DOHH2 (cell line): ENCODE data around the gene PHF23.
A peak's percentile ranks its signal among the peaks of the same experiment; 100 is the strongest.

Experiments
- H3F3A ChIP-seq: fragments of 200-600 bp; sonication (generic), shearing (Covaris generic); 2 replicates; pipeline ENCODE4 v1.6.0; 2016; ENCODE audit warnings: antibody characterized with exemption, mild to moderate bottlenecking; ENCODE audit not compliant: control insufficient read depth, insufficient read depth
- H3K27ac ChIP-seq: fragments of 200-600 bp; sonication (generic); 2 replicates; pipeline ENCODE4 v1.5.1; 2014; ENCODE audit warnings: low read depth, mild to moderate bottlenecking, low read length, moderate library complexity
- H3K27me3 ChIP-seq: fragments of 200-600 bp; sonication (generic); 2 replicates; pipeline ENCODE4 v1.6.1; 2014; ENCODE audit warnings: mild to moderate bottlenecking, low read length, mixed read lengths; ENCODE audit not compliant: control insufficient read depth
- H3K36me3 ChIP-seq: fragments of 200-600 bp; sonication (generic); 2 replicates; pipeline ENCODE4 v1.6.1; 2014; ENCODE audit warnings: mild to moderate bottlenecking, low read length, moderate library complexity, mixed read lengths; ENCODE audit not compliant: control insufficient read depth
- H3K4me1 ChIP-seq: fragments of 200-600 bp; sonication (generic); 2 replicates; pipeline ENCODE4 v1.6.1; 2014; ENCODE audit warnings: mild to moderate bottlenecking, low read length, mixed read lengths; ENCODE audit not compliant: control insufficient read depth
- H3K4me2 ChIP-seq: fragments of 200-600 bp; sonication (generic); 2 replicates; pipeline ENCODE4 v1.6.0; 2014; ENCODE audit warnings: mild to moderate bottlenecking, low read length, moderate library complexity
- H3K4me3 ChIP-seq: fragments of 200-600 bp; sonication (generic); 2 replicates; pipeline ENCODE4 v1.5.1; 2014; ENCODE audit warnings: mild to moderate bottlenecking, low read length, mixed read lengths
- H3K79me2 ChIP-seq: fragments of 200-600 bp; sonication (generic); 2 replicates; pipeline ENCODE4 v1.6.1; 2014; ENCODE audit warnings: mild to moderate bottlenecking, low read length, mixed read lengths; ENCODE audit not compliant: control insufficient read depth
- H3K9me2 ChIP-seq: fragments of 200-600 bp; sonication (generic); replicated peaks from 2 replicates; pipeline ENCODE4 v1.6.1; 2014; ENCODE audit warnings: mild to moderate bottlenecking, low read length, mixed read lengths; ENCODE audit not compliant: control insufficient read depth
- H3K9me3 ChIP-seq: fragments of 200-600 bp; sonication (generic); 2 replicates; pipeline ENCODE4 v1.6.1; 2014; ENCODE audit warnings: antibody characterized with exemption, low read length, mixed read lengths; ENCODE audit not compliant: control insufficient read depth, insufficient read depth
- H4K20me1 ChIP-seq: fragments of 200-600 bp; sonication (generic); 2 replicates; pipeline ENCODE4 v1.6.0; 2014; ENCODE audit warnings: low read depth, mild to moderate bottlenecking, antibody characterized with exemption, low read length, moderate library complexity; ENCODE audit not compliant: control insufficient read depth, insufficient read depth
- EZH2phosphoT487 ChIP-seq: fragments of 200-600 bp; sonication (generic); IDR thresholded peaks from 2 replicates; pipeline ENCODE4 v1.6.1; 2017; ENCODE audit warnings: borderline replicate concordance, mild to moderate bottlenecking, antibody characterized with exemption, low read length, moderate library complexity, mixed read lengths
- TF ChIP-seq, protein P1 (sequence below): fragments of 200-600 bp; sonication (generic); IDR thresholded peaks from one replicate; pipeline ENCODE4 v1.5.1; 2014; ENCODE audit warnings: antibody characterized with exemption, mild to moderate bottlenecking, low read depth, low read length; ENCODE audit not compliant: poor library complexity, severe bottlenecking

Gene PHF23

DNA sequence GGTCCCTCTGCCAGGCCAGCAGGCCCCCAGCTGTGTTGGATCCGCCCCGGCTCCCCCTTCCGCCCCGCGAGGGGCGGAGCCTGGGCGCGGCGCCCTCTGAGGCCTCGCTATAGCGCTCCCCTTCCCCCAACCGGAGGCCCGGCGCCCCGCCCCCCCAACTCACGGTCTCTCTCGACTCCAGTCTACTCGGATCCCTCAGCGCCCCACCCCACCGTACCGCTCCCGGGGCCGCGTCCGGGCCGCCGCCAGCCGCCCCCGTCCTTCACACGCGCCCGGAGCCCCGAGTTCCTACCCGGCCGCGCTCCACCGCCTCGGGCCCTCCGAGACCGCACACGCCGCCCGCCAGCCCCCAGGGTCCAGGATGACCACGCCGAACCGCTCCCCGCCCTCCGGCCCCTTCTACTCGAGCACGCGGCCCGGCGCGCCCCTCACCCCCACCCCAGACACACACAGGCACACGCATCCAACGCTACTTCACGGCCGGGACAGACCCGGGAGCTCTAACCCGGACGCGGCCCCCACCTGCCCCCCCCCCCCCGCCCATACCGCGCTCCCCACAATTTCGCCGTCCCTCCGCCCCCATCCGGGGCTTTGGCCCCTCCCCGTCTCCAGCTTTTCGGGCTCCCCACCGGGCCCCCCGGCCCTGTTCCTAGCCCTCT is 1.4 kb downstream of the PHF23 start:
- Histone ChIP-seq H3F3A (peaks cover 47% of the 10 kb centered on the region), H3K4me3 (peak overlapping the region; percentile 97), H3K4me2 (peak overlapping the region; percentile 67), H3K9me3 (no peaks in the 10 kb centered on the region), H3K9me2 (no peaks in the 10 kb centered on the region), H3K79me2 (peaks cover 76% of the 10 kb centered on the region), H3K4me1 (peaks cover 55% of the 10 kb centered on the region), H3K27me3 (no peaks in the 10 kb centered on the region), H3K27ac (peak overlapping the region; percentile 84), H4K20me1 (peaks cover 8% of the 10 kb centered on the region), H3K36me3 (peaks cover 66% of the 10 kb centered on the region)
- TF ChIP-seq EZH2phosphoT487 = no peak
- TF ChIP-seq, protein P1, sequence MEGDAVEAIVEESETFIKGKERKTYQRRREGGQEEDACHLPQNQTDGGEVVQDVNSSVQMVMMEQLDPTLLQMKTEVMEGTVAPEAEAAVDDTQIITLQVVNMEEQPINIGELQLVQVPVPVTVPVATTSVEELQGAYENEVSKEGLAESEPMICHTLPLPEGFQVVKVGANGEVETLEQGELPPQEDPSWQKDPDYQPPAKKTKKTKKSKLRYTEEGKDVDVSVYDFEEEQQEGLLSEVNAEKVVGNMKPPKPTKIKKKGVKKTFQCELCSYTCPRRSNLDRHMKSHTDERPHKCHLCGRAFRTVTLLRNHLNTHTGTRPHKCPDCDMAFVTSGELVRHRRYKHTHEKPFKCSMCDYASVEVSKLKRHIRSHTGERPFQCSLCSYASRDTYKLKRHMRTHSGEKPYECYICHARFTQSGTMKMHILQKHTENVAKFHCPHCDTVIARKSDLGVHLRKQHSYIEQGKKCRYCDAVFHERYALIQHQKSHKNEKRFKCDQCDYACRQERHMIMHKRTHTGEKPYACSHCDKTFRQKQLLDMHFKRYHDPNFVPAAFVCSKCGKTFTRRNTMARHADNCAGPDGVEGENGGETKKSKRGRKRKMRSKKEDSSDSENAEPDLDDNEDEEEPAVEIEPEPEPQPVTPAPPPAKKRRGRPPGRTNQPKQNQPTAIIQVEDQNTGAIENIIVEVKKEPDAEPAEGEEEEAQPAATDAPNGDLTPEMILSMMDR = no peak

DNA sequence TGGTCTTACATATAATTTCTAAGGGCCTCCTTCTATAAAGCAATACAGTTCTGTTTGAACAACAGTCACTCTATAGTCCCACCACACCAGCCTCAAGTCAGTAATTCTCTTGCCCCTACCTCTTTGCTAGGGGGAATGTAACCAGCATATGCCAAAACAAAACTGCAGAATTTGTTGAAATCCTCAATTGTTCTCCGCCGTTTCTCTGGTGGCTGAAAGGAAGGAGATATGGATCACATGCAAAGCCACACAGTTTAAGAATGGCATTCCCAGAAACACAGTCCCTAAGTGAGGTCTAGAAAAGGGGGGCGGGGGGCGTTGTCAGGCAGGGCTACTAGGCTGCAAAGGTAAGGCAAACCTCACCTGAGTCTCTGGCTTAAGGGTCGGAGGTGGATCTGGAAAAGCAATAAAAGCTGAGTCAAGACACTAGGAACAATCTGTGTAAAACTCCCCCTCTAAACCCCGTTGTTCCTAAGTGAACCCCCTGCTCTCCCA is 1.9 kb downstream of the PHF23 start:
- no peaks in the 10 kb centered on the region for H3K9me3 ChIP-seq
- no peaks in the 10 kb centered on the region for H3K27me3 ChIP-seq
- H3K4me2 ChIP-seq = peak overlapping the region; percentile 67
- peaks cover 47% of the 10 kb centered on the region for H3F3A ChIP-seq
- H3K4me3 ChIP-seq = peak overlapping the region; percentile 97
- peak overlapping the region; percentile 84 for H3K27ac ChIP-seq
- H3K79me2 ChIP-seq = peaks cover 78% of the 10 kb centered on the region
- H3K36me3 ChIP-seq = peaks cover 70% of the 10 kb centered on the region
- TF ChIP-seq EZH2phosphoT487 = no peak
- TF ChIP-seq, protein P1 = no peak
- peaks cover 11% of the 10 kb centered on the region for H4K20me1 ChIP-seq
- H3K4me1 ChIP-seq = peaks cover 56% of the 10 kb centered on the region
- no peaks in the 10 kb centered on the region for H3K9me2 ChIP-seq

DNA sequence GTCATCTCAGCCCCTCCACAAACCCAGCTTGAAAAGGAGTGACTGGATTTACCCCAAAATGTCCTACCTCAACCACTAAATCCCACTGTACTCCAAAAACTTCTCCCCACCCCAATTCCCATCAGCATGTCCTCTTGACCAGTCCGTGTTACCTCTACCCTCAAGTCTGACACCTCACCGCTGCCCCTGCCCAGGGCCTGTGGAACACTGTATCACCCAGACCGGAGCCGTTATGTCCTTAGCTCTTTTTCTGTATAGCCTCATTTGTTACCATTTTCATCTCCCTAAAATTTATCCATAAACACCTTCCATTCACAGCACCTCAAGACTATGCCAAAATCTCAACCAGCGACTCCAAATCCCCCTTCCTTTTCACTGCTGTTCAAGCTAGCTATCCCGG is 2.4 kb downstream of the PHF23 start:
- Histone ChIP-seq H4K20me1 (peaks cover 15% of the 10 kb centered on the region), H3K79me2 (peaks cover 80% of the 10 kb centered on the region), H3K27me3 (no peaks in the 10 kb centered on the region), H3K4me2 (peak overlapping the region; percentile 67), H3F3A (peaks cover 46% of the 10 kb centered on the region), H3K9me2 (no peaks in the 10 kb centered on the region), H3K4me1 (peaks cover 61% of the 10 kb centered on the region), H3K36me3 (peaks cover 71% of the 10 kb centered on the region), H3K4me3 (peak overlapping the region; percentile 97), H3K27ac (peak overlapping the region; percentile 84), H3K9me3 (no peaks in the 10 kb centered on the region)
- TF ChIP-seq, protein P1 = no peak
- no peak for TF ChIP-seq EZH2phosphoT487
